ENCODE measurements around the gene TSHZ3. TPM values are rescaled to one million over a fixed set of nuclear protein-coding genes. Genes with fewer than 3 reads are reported as not detected.

The TSHZ3 gene
- total RNA-seq, 1 donor from 2014 or later: 3.0 TPM

GRCh38 chr19:31231237-31231636 lies 118.0 kb downstream of the TSHZ3 start:
- no peak for TF ChIP-seq CTCF (conservative IDR thresholded peaks at IDR 0.05)
- H3K27ac Mint-ChIP-seq (ENCODE audit: unreplicated experiment): no peak overlapping the region
- no peaks in the 10 kb centered on the region for H3K36me3 Mint-ChIP-seq (ENCODE audit: low read depth)
- H3K27me3 Mint-ChIP-seq (ENCODE audit: low read depth): peaks cover 14% of the 10 kb centered on the region
- no peaks in the 10 kb centered on the region for H3K4me1 Mint-ChIP-seq
- DNase-seq (ENCODE audit: low read depth, low spot score): no peak
- H3K4me3 Mint-ChIP-seq: no peak overlapping the region
- H3K9me3 Mint-ChIP-seq: no peaks in the 10 kb centered on the region

GRCh38 chr19:31226151-31226935 lies 122.9 kb downstream of the TSHZ3 start:
- Mint-ChIP-seq H3K9me3 (no peaks in the 10 kb centered on the region), H3K27ac (ENCODE audit: unreplicated experiment) (no peak overlapping the region), H3K27me3 (ENCODE audit: low read depth) (peaks cover 3% of the 10 kb centered on the region), H3K4me1 (no peaks in the 10 kb centered on the region), H3K36me3 (ENCODE audit: low read depth) (no peaks in the 10 kb centered on the region), H3K4me3 (no peak overlapping the region)
- no peak for TF ChIP-seq CTCF (conservative IDR thresholded peaks at IDR 0.05)
- no peak for DNase-seq (ENCODE audit: low read depth, low spot score)
